UCSD-AML1 (cell line): ENCODE measurements around the gene HDAC10.
A peak's percentile ranks its signal among the peaks of the same experiment; 100 is the strongest.

Source experiments
- DNase-seq: peaks from one replicate; lab custom pipeline; 2025; ENCODE audit not compliant: unreplicated experiment; lab: John Stamatoyannopoulos, UW

HDAC10 gene

DNA sequence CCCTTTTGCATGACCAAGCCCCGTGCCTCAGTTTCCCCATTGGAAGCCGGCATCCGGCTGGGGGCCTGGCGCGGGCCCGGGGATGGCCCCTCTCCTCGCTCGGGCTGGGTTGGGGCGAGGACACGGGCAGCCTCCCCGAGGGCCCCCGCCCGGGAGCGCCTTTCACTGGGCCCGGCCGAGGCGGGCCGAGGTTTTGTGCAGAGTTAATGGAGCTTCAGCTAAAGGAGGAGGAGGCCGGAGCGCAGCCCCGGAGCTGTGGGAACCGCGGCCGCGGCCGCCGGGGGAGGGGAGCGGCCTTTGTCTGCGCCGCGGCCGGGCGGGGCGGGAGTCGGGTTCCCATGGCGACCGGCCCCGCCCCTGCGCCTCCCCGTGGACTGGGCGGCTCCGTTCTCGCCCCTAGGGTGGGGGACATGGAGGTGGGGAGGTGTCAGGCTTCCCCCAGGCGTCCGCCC lies 20.5 kb upstream of the HDAC10 start:
- peak; percentile 63 for DNase-seq

DNA sequence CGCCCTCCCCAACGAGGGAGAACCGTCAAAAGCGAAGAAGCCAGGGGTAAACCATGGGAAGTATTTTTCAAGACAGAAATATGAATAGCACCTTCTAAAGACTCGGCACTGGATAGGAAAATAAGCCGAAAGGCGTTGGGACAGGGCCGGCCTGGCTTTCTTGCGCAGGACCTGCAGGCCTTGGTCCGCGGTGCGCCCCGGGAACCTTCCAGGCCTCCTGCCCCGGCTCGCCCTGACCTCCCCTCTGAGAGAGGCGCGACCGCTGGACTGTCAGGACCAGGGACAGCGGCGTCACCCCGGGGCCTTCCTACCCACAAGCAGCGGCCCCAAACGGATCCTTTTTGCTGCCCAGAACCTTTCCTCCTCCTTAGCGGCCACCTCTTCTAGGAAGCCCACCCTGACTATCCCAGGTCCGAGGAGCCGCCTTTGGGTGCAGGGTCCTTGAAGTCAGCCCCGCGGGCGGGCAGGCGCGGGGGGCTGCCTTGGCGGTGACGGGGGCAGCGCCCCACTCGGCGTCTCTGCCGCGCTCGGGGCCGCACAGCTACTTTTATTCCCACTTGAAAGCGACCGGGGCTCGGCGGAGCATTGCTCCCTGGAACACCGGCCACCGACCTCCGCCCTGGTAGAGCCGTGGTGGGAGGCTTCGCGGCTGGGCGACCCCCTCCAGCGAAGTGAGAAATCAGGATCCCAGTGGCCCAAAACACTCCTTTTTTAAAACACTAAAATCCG lies 19.8 kb upstream of the HDAC10 start:
- peak; percentile 71 for DNase-seq

DNA sequence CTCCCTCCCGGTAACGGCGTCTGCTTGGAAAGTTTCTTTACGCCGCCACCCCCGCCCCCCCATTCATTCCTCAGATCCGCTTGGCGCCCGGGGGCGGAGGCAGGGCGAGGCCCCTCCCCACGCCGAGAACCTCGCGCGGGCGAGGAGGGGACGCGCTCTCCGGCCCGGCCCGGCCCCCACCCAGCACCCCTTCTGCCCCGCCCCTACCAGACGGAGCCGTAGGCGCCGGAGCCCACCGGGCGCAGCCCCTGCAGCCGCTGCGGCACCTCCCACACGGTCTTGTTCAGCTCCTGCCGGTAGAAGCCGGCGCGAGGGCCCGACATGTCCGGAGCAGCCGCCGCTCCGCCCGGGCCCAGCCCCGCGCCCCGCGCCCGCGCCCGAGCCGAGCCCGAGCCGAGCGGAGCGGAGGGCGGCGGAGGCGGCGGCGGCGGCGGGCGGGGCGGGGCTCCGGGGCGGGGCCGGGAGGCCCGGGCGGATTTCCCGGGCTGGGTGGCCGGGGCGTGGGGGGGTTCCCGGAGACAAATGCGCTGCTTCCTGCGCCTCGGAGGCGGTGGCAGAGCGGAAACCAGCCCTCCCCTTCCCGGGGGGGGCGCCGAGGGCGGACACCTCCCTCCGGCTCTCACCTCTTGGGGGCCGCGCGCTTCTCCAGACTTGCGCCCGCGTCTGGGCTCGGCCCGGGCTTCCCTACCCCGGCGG lies 19.1 kb upstream of the HDAC10 start, which contains the start of gene MAPK11:
MAPK11 (minus strand) TSS at position 411 of the 696 bp plus-strand sequence; CDS start at position 323, 88 bp downstream.
- peak; percentile 71 for DNase-seq

DNA sequence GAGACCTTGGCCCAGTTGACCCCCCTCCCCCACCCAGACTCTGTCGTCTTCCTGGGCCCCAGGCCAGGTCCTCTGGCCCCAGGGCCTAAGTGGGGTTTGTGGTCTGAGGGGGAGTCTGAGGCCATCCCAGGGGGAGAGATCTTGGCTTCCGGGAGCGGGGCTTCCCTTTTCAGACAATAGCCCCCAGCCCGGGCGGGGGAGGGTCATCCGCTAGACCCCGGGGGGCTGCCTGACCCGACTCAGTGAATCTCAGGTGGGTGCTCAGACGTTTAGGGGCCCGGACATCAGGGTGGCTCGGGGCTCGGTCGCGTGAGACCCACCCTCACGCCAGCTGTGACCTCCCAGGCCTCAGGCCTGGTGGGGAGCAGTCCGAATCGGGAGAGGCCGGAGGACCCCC lies 18.5 kb upstream of the HDAC10 start:
- peak; percentile 47 for DNase-seq

DNA sequence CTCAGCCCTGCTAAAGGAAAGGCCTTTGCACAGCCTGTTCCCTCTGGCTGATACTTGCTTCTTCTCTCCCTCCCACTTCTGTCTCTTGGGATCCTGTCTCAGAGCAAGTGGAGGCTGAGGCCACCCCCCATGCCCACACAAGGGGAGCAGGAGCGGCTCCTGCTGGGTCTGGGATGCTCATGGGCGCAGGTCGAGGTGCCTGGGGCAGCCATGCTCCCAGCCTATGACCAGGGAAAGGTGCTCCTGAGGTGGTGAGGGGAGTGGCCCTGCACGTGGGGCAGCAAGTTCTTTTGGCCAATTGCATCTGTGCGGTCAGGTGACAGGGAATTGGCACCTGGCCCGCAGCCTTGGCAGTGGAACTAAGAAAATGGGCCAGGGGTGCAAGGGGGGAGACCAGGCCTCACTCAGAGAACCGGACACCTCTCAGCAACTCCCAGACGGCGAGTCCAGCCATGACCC lies 17.6 kb upstream of the HDAC10 start:
- DNase-seq = no peak

DNA sequence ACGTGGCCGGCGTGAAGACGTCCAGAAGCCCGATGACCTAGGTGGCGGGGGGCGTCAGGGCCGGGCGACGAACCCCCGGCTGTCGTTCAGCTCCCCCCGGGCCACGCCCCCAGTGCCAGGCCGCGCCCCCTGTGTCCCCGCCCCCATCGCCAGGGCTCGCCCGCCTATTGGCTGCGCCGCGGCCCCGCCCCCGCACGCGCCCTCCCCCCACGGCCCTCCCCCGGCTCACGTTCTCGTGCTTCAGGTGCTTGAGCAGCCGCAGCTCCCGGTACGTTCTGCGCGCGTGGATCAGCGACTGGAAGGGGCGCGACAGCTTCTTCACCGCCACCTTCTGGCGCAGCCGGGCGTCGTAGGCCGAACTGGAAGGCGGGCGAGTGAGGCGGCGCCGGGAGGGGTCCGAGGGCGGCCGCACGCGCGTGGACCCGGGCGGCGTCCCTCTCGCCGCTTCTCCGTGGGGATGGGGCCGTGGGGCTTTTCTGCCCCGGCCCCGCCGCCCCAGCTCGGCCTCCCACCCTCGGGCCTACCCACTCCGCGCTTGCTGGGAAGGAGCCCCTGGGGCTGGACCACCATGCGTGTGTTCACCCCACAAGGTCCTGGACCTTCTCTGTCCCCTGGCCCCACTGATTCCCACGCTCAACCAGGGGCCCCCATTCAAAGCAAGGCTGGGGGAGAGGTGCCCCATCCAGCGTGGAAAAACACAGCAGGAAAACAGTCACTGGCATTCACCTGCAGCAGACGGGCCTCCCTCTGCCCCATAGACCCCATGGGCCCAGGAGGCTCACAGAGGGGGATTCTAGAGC lies 16.7 kb upstream of the HDAC10 start:
- no peak for DNase-seq

DNA sequence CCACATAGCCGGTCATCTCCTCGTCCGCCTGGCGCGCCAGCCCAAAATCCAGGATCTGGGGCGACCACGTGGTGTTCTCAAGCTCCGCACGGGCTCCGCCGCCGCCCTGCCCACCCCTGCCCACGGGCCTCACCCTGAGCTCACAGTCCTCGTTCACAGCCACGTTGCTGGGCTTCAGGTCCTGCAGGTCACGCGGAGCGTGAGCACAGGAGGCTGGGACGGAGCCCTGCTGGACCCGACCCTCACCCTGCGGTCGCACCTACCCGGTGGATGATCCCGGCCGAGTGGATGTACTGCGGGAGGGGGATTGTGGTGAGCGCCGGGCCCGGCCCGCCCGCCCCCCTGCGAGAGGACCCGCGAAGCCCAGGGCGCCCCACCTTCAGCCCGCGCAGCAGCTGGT lies 15.9 kb upstream of the HDAC10 start:
- no peak for DNase-seq

DNA sequence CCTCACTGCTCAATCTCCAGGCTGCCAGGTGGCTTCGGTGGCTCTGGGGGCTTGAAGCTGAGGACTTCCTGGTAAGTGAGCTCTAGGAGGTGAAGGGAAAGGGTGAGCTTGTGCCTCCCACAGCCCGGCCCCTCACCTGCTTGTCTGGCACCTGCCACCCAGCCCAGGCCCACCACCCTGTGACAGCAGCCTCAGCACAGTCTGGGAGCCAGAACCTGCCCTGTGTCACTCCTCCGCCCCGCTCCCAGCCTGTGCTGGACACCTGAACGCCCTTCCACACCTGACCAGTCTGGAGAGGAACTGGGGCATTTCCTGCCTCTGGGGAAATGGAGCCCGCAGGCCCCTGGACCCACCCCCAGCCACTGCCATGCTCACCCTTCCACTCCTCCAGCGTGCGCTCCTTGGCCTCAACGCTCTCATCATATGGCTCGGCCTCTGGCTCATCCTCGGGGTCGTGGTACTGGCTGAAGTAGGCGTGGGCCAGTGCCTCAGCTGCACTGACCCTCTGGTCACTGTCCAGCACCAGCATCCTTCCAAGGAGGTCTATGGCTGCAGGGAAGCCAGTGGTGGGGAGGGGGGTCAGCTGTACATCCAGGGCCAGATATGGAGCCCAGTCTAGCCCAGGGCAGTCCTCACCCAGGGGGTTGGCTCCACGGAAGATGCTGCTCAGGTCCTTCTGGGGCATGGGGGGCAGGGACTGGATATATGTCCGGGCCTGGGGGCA lies 14.0 kb upstream of the HDAC10 start:
- no peak for DNase-seq

DNA sequence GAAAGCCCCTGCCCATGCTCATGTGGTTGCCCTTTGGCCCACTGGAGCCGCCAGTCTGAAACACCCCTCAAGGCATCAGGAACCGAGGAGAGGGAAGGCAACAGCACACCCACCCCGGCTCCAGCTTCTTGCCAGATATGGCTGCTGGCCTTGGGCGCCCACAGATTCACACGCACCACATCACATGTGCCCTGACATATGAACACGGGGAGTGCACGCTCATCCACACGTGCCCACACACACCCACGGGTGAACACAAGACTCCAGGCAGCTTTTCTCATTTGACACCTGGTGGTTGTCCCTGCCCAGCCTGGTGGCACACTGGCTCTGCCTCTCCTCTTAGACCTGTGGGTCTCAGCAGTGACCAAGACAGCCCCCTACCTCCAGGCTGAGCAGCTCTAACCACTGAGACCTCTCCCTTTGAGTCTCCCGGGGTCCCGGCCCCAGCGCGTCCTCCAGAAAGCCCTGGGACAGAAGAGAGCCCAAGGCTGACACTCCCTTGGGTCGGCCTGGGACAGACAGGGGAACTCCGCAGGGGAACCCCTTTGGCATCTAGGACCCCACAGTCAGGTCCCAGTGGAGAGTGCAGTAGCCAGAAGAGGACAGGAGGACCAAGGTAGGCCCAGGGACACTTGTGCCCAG lies 13.2 kb upstream of the HDAC10 start:
- no peak for DNase-seq

DNA sequence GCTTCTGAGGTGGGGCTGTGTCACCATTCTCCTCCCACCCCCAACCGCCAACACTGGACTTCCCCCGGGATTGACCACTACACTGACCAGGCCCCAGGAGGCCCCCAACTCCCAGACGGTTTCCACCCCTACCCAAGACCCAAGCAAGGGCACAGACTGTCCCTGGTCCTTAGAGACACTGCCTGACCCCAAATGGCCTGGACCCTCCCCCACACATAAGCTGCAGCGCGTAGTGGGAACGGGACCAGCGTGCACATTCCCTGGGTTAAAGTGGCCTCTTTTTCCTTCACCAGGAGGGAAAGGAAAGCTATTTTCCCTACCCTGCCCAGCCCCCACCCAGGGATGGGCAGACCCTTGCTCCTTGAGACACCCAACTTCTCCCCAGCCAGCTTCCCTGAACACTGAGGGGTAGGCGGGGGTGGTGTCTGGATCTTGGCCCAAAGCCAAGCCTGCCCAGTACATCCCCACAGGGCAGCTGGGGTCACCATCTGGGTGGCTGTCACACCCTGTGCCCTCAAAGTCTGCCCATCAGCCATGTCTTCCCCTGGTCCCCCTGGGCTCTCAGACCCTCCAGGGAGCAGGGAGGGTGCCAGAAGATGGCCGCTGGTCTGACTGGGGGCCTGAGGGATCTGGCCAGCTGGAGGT lies 12.0 kb upstream of the HDAC10 start:
- no peak for DNase-seq

DNA sequence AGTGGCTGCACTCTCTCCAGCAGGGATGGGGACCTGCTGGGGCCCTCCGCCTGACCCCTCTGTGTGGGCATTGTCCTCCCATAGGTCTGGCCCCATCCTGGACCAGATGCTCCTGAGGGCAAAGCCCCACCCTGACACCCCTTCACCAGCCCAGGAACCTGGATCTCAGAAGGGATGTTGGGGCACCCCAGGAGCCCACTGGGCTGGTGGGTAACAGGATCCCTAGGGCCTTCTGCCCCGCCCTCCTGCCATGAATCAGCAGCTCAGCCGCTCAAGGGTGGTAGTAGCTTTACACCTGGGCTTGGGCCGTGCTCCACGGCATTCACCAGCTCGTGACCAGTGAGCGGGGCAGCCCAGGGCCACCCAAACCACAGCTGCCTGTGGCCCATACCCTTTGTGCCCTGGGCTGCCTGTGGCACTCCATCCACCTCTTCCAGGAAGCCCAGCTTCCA lies 11.4 kb upstream of the HDAC10 start:
- peak; percentile 26 for DNase-seq

DNA sequence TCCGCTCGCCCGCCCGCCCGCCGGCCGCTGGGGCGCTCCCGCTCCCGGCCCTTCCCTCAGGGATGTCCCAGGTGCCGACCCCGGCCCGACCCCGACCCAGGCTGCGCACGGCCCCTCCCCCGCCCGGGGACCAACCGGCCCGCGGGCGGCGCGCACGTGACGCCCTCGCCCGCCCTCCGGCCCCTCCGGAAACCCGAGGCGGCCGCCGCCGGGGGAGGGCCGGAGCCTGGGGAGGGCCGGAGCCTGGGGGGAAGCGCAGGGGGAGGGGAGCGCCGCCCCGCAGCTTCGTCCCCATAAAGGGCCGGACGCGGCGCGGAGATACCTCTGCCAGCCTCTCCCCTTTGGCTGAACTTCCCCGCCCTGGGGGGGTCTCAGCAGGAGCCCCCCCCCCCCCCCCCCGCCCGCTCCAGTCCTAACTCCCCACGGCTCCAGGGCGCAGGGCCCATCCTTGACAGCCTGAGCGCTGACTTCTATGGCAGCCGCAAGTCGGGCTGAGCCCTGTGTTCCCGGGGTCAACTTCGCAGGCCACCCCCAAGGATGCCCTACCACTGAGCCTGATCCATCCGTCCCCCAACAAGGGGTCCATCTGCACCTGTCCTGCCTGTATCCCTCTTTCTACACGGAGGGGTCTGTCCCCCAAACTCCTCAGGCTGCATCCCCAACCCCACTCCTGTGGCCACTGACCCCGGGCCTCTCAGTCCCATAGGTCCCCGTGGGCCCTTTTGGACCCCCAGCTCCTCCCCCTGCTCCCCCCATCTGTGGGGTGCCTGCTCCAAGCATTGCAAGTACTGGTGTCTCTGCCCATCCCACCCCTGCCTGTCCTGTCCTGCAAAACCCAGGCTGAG lies 10.8 kb upstream of the HDAC10 start, which contains the start of gene MAPK12:
MAPK12 (minus strand) TSS at position 69 of the 845 bp plus-strand sequence. CDS start 174 bp downstream, outside the sequence.
- DNase-seq = peak; percentile 78

DNA sequence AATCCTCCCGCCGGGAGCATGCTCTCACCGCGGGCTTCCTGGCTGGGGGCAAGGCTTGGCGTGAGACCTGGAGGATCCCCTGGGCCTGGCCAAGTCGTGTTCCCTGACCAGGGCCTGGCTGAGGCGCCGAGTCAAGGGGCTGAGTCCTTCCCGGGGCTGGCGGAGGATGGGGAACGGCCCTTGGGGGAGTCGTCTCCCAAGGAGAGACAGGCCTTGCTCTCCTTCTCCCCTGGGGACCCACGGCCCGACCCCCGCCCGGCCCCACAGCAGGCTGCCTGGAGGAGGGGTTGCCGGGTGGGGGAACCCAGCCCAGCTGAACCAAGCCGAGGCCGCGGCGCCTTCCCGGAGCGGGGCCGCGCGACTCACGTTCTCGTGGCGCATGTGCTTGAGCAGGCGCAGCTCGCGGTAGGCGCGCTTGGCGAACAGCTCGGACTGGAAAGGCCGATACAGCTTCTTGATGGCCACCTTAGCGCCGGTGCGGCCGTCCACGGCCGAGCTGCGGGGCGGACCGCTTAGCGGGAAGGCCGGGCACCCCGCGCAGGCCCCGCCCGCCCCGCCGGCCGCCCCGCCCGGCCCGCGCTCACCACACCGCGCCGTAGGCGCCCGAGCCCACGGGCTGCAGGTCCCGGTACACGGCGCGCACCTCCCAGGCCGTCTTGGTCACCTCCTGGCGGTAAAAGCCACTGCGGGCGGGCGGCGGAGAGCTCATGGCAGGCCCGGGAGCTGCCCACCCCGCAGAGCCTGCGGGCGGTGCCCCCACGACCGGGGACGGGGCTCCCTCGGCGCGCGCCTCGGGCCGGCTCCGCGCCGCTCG lies 9.9 kb upstream of the HDAC10 start:
- DNase-seq = peak; percentile 57

DNA sequence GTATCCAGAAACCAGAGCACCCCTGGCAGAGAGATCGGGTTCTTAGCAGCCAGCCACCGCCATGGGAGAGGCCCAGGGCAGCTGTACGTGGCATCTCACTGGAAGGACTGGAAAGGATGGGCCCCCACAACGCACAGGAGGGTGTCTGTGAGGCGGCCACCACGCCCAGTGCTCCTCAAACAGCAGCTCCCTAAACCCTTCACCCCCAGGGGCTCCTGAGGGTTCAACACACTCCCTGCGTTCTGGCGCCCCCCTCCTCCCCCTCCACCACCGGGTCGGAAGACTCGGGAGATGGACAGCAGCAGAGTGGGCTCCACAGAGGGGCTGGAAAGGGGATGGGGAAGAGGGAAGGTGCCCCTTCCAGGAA lies 9.4 kb upstream of the HDAC10 start:
- DNase-seq = no peak

DNA sequence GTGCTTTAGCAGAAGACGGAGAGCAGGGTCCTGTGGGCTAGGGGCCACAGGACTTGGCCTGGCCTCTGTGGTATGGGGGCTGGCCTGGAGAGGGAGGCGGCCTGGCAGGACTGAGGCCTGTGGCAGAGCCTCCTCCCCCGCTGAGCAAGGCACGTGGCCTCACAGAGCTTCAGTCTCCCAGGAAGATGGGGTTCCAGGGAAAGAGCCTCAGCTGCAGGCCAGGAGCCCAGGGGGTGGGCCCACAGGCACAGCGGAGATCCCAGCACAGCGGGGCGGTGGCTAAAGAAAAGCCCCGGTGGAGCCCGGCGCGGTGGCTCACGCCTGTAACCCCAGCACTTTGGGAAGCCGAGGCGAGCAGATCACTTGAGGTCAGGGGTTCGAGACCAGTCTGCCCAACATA lies 8.2 kb upstream of the HDAC10 start:
- no peak for DNase-seq

DNA sequence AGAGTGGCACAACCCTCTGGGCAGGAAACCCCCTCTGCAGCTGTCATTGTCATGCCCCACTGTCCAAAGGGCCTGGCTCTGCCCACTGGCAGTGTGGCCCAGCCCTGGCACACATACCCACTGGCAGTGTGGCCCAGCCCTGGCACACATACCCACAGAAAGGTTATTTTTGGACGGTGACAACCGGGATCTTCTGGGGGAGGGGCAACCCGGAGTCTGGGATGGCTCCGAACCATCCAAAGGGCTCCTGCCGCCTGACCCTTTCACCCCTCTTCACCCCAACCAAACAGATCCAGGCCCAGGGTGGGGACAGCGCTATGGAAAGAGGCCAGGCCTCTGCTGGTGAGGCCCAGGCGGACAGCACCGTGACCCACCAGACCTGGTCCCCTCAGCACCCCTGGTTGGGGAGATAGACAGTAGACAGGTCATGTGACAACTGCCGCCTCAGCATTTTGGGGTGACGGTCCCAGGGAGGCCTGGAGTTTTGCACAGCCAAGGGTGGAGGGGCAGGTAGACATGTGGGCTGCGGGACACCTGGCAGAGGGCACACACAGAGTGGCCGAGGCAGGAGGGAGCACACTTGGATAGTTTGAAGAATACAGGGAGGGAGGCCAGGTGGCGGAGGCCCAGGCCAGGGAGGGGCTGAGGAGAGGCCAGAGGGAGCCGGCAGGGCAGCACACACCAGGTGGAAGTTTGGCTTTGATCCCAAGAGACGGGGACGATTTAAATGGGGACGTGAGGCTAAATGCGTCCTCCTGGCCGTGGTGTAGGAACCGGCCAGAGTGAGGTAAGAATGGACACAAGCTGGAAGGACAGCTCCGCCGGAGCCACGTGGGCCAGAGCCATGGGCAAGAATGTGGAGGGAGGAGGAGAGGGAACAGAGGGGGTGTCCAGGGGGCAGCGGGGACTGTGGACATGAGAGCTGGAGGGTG lies 7.6 kb upstream of the HDAC10 start:
- no peak for DNase-seq
